ENCODE results near the gene NPC1L1. TPM values are rescaled to one million over a fixed set of nuclear protein-coding genes. Genes with fewer than 3 reads are reported as not detected.

Gene NPC1L1
- total RNA-seq, 1 experiment from 2014 or later = 0.04 TPM

GRCh38 chr7:44471436-44471835 is 69.7 kb downstream of the NPC1L1 start:
- Histone ChIP-seq H4K20me1 (ENCODE audit: low read length) (peaks cover 10% of the 10 kb centered on the region; the same call in 1 of the 2 replicates), H3K9me2 (replicated peaks; ENCODE audit: low read length) (no peaks in the 10 kb centered on the region), H3K27me3 (ENCODE audit: low read length) (no peaks in the 10 kb centered on the region), H3K27ac (ENCODE audit: low read length) (no peak overlapping the region), H3K4me1 (ENCODE audit: insufficient read depth, low read length) (peaks cover 31% of the 10 kb centered on the region), H3K36me3 (ENCODE audit: low read depth, low read length) (peaks cover 32% of the 10 kb centered on the region), H3K9ac (ENCODE audit: low read length) (no peak overlapping the region), H3K4me3 (ENCODE audit: low read length) (no peak overlapping the region), H3F3A (ENCODE audit: low read length, unreplicated experiment) (no peaks in the 10 kb centered on the region), H3K79me2 (ENCODE audit: low read length) (peaks cover 89% of the 10 kb centered on the region), H2AFZ (ENCODE audit: low read length) (no peak overlapping the region), H3K4me2 (ENCODE audit: low read length) (no peak overlapping the region), H3K9me3 (ENCODE audit: low read length) (no peaks in the 10 kb centered on the region)
- ATAC-seq (no peak), DNase-seq (no peak)
- ChIA-PET POLR2A (ENCODE audit: unreplicated experiment) (no interaction called here), CTCF (no interaction called here)
- TF ChIP-seq EZH2phosphoT487 (IDR thresholded peaks at IDR 0.05; ENCODE audit: borderline replicate concordance, low read length) (no peak), EZH2 (IDR thresholded peaks at IDR 0.05; ENCODE audit: low read length, unreplicated experiment) (no peak), CTCF (conservative IDR thresholded peaks at IDR 0.05; ENCODE audit: low read depth, low read length) (no peak)
- BruUV-seq (replicated peaks) = no TSS peak
- intact Hi-C loops (cut with micrococcal nuclease) = loop anchor here (10.0 kb wide), 1 partner anchor 97 kb away; no protein-coding TSS in a partner anchor

- Histone ChIP-seq H3K27ac (ENCODE audit: low read length) (no peak overlapping the region), H3K79me2 (ENCODE audit: low read length) (peaks cover 89% of the 10 kb centered on the region), H3K9me3 (ENCODE audit: low read length) (no peaks in the 10 kb centered on the region), H3K9ac (ENCODE audit: low read length) (no peak overlapping the region), H2AFZ (ENCODE audit: low read length) (no peak overlapping the region), H3K4me1 (ENCODE audit: insufficient read depth, low read length) (peaks cover 31% of the 10 kb centered on the region), H3K27me3 (ENCODE audit: low read length) (no peaks in the 10 kb centered on the region), H3K4me2 (ENCODE audit: low read length) (no peak overlapping the region), H3F3A (ENCODE audit: low read length, unreplicated experiment) (no peaks in the 10 kb centered on the region), H3K36me3 (ENCODE audit: low read depth, low read length) (peaks cover 26% of the 10 kb centered on the region; the same call in 1 of the 2 replicates), H3K9me2 (replicated peaks; ENCODE audit: low read length) (no peaks in the 10 kb centered on the region), H4K20me1 (ENCODE audit: low read length) (peaks cover 10% of the 10 kb centered on the region; the same call in 1 of the 2 replicates), H3K4me3 (ENCODE audit: low read length) (no peak overlapping the region)
- BruUV-seq (replicated peaks) = no TSS peak
- ATAC-seq (no peak), DNase-seq (no peak)
- TF ChIP-seq EZH2 (IDR thresholded peaks at IDR 0.05; ENCODE audit: low read length, unreplicated experiment) = no peak
- TF ChIP-seq EZH2phosphoT487 (IDR thresholded peaks at IDR 0.05; ENCODE audit: borderline replicate concordance, low read length) = no peak
- no peak for TF ChIP-seq CTCF (conservative IDR thresholded peaks at IDR 0.05; ENCODE audit: low read depth, low read length)
- CTCF ChIA-PET = no interaction called here
- POLR2A ChIA-PET (ENCODE audit: unreplicated experiment) = no interaction called here
- intact Hi-C loops (cut with micrococcal nuclease) = loop anchor here (10.0 kb wide), 1 partner anchor 96 kb away; no protein-coding TSS in a partner anchor
These were observed 70.4 kb downstream of the NPC1L1 start for GRCh38 chr7:44470628-44471245.

GRCh38 chr7:44470135-44470479 is 71.0 kb downstream of the NPC1L1 start:
- H3K9me2 ChIP-seq (replicated peaks; ENCODE audit: low read length) = no peaks in the 10 kb centered on the region
- peaks cover 10% of the 10 kb centered on the region; the same call in 1 of the 2 replicates for H4K20me1 ChIP-seq (ENCODE audit: low read length)
- no peaks in the 10 kb centered on the region for H3F3A ChIP-seq (ENCODE audit: low read length, unreplicated experiment)
- ChIA-PET POLR2A (ENCODE audit: unreplicated experiment) (no interaction called here), CTCF (no interaction called here)
- peaks cover 31% of the 10 kb centered on the region for H3K4me1 ChIP-seq (ENCODE audit: insufficient read depth, low read length)
- no peak overlapping the region for H2AFZ ChIP-seq (ENCODE audit: low read length)
- ATAC-seq (no peak), DNase-seq (no peak)
- H3K79me2 ChIP-seq (ENCODE audit: low read length) = peaks cover 94% of the 10 kb centered on the region
- no TSS peak for BruUV-seq (replicated peaks)
- no peak overlapping the region for H3K4me2 ChIP-seq (ENCODE audit: low read length)
- intact Hi-C loops (cut with micrococcal nuclease) = loop anchor here (10.0 kb wide), 1 partner anchor 95 kb away; no protein-coding TSS in a partner anchor
- TF ChIP-seq CTCF (conservative IDR thresholded peaks at IDR 0.05; ENCODE audit: low read depth, low read length) (no peak), EZH2 (IDR thresholded peaks at IDR 0.05; ENCODE audit: low read length, unreplicated experiment) (no peak), EZH2phosphoT487 (IDR thresholded peaks at IDR 0.05; ENCODE audit: borderline replicate concordance, low read length) (no peak)
- no peak overlapping the region for H3K9ac ChIP-seq (ENCODE audit: low read length)
- H3K36me3 ChIP-seq (ENCODE audit: low read depth, low read length) = peaks cover 26% of the 10 kb centered on the region; the same call in 1 of the 2 replicates
- no peak overlapping the region for H3K4me3 ChIP-seq (ENCODE audit: low read length)
- no peak overlapping the region for H3K27ac ChIP-seq (ENCODE audit: low read length)
- no peaks in the 10 kb centered on the region for H3K9me3 ChIP-seq (ENCODE audit: low read length)
- no peaks in the 10 kb centered on the region for H3K27me3 ChIP-seq (ENCODE audit: low read length)
